ENCODE results near the gene CCDC174.
"Not testable (repeated sequence)": the region's sequence is repeated elsewhere in the genome, so short reads cannot be mapped to it uniquely, and the experiment has no call there.

CCDC174 gene

GRCh38 chr3:14651440-14652251 is at the start of gene CCDC174:
TSS of gene CCDC174 (plus strand) at chr3:14651762. CDS start at chr3:14651837, 75 bp downstream.
- peak within 1 kb of the TSS; percentile 38 to 96 (median 90) for H3K27ac ChIP-seq
- peak within 1 kb of the TSS; percentile 58 to 85 (median 73) for H3K4me3 ChIP-seq

- Histone ChIP-seq H3K27ac (no peak overlapping the region), H3K4me3 (peak overlapping the region in 1 of 7 experiments; percentile 25)
Observed at GRCh38 chr3:14602006-14602803, 49.4 kb upstream of the CCDC174 start.

- Histone ChIP-seq H3K4me3 (peak overlapping the region in 1 of 7 experiments; percentile 25), H3K27ac (no peak overlapping the region)
Observed at GRCh38 chr3:14602804-14603644, 48.5 kb upstream of the CCDC174 start.

- no peak overlapping the region for H3K4me3 ChIP-seq
- no peak overlapping the region for H3K27ac ChIP-seq
Observed at GRCh38 chr3:14605067-14605466, 46.5 kb upstream of the CCDC174 start.

GRCh38 chr3:14605744-14606143 is 45.8 kb upstream of the CCDC174 start:
- H3K4me3 ChIP-seq: no peak overlapping the region
- no peak overlapping the region for H3K27ac ChIP-seq

GRCh38 chr3:14606669-14607339 is 44.8 kb upstream of the CCDC174 start:
- Histone ChIP-seq H3K4me3 (no peak overlapping the region), H3K27ac (no peak overlapping the region)

- no peak overlapping the region for H3K27ac ChIP-seq
- no peak overlapping the region for H3K4me3 ChIP-seq
Observed at GRCh38 chr3:14608298-14608697, 43.3 kb upstream of the CCDC174 start.

GRCh38 chr3:14609058-14609457 is 42.5 kb upstream of the CCDC174 start:
- H3K27ac ChIP-seq, H3K4me3 ChIP-seq: not testable (repeated sequence)

GRCh38 chr3:14609506-14609905 is 42.1 kb upstream of the CCDC174 start:
- no peak overlapping the region for H3K27ac ChIP-seq
- no peak overlapping the region for H3K4me3 ChIP-seq

- H3K4me3 ChIP-seq: no peak overlapping the region
Observed at GRCh38 chr3:14609941-14610340, 41.6 kb upstream of the CCDC174 start.

GRCh38 chr3:14614189-14614588 is 37.4 kb upstream of the CCDC174 start:
- Histone ChIP-seq H3K27ac (no peak overlapping the region), H3K4me3 (no peak overlapping the region)

More at GRCh38 chr3:14609941-14610340, 41.6 kb upstream of the CCDC174 start:
- H3K27ac ChIP-seq: no peak overlapping the region

- Histone ChIP-seq H3K27ac (no peak overlapping the region), H3K4me3 (no peak overlapping the region)
Observed at GRCh38 chr3:14614862-14615261, 36.7 kb upstream of the CCDC174 start.

- Histone ChIP-seq H3K27ac (no peak overlapping the region), H3K4me3 (no peak overlapping the region)
Observed at GRCh38 chr3:14616606-14617507, 34.7 kb upstream of the CCDC174 start.

GRCh38 chr3:14617508-14618023 is 34.0 kb upstream of the CCDC174 start:
- H3K4me3 ChIP-seq: no peak overlapping the region
- H3K27ac ChIP-seq: no peak overlapping the region

- Histone ChIP-seq H3K4me3 (no peak overlapping the region), H3K27ac (no peak overlapping the region)
Observed at GRCh38 chr3:14619605-14620004, 32.0 kb upstream of the CCDC174 start.

- no peak overlapping the region for H3K4me3 ChIP-seq
- H3K27ac ChIP-seq: no peak overlapping the region
Observed at GRCh38 chr3:14620512-14620911, 31.1 kb upstream of the CCDC174 start.

- H3K27ac ChIP-seq: no peak overlapping the region
- no peak overlapping the region for H3K4me3 ChIP-seq
Observed at GRCh38 chr3:14621093-14621492, 30.5 kb upstream of the CCDC174 start.

GRCh38 chr3:14622368-14622767 is 29.2 kb upstream of the CCDC174 start:
- Histone ChIP-seq H3K4me3 (no peak overlapping the region), H3K27ac (no peak overlapping the region)

Measured in skin epidermis (tissue), 12 donors.